ENCODE data around the gene LAMA2.
"Not testable (repeated sequence)": the region's sequence is repeated elsewhere in the genome, so short reads cannot be mapped to it uniquely, and the experiment has no call there.

The LAMA2 gene

GRCh38 chr6:129120856-129121638 lies 238.1 kb downstream of the LAMA2 start:
- no peak for DNase-seq (ENCODE audit: low read depth in 2 of 2)

GRCh38 chr6:129124347-129124746 lies 241.4 kb downstream of the LAMA2 start:
- DNase-seq (ENCODE audit: low read depth in 2 of 2): no peak

- DNase-seq (ENCODE audit: low read depth in 2 of 2): no peak
These were observed 247.2 kb downstream of the LAMA2 start for GRCh38 chr6:129130106-129130505.

- no peak for DNase-seq (ENCODE audit: low read depth in 2 of 2)
These were observed 248.2 kb downstream of the LAMA2 start for GRCh38 chr6:129130959-129131681.

GRCh38 chr6:129133770-129134192 lies 250.8 kb downstream of the LAMA2 start:
- DNase-seq (ENCODE audit: low read depth in 2 of 2): no peak

- no peak for DNase-seq (ENCODE audit: low read depth in 2 of 2)
These were observed 251.6 kb downstream of the LAMA2 start for GRCh38 chr6:129134535-129134934.

GRCh38 chr6:129135451-129135850 lies 252.5 kb downstream of the LAMA2 start:
- no peak for DNase-seq (ENCODE audit: low read depth in 2 of 2)

- no peak for DNase-seq (ENCODE audit: low read depth in 2 of 2)
These were observed 253.8 kb downstream of the LAMA2 start for GRCh38 chr6:129136751-129137150.

- DNase-seq (ENCODE audit: low read depth in 2 of 2): no peak
These were observed 255.9 kb downstream of the LAMA2 start for GRCh38 chr6:129138739-129139405.

- DNase-seq (ENCODE audit: low read depth in 2 of 2): no peak
These were observed 257.6 kb downstream of the LAMA2 start for GRCh38 chr6:129140526-129140925.

- no peak for DNase-seq (ENCODE audit: low read depth in 2 of 2)
These were observed 258.6 kb downstream of the LAMA2 start for GRCh38 chr6:129141499-129141898.

- DNase-seq (ENCODE audit: low read depth in 2 of 2): no peak
These were observed 264.0 kb downstream of the LAMA2 start for GRCh38 chr6:129146902-129147301.

- DNase-seq (ENCODE audit: low read depth in 2 of 2): no peak
These were observed 267.6 kb downstream of the LAMA2 start for GRCh38 chr6:129150507-129150906.

- no peak for DNase-seq (ENCODE audit: low read depth in 2 of 2)
These were observed 270.3 kb downstream of the LAMA2 start for GRCh38 chr6:129153257-129153656.

GRCh38 chr6:129159242-129159641 lies 276.3 kb downstream of the LAMA2 start:
- not testable (repeated sequence) for DNase-seq (ENCODE audit: low read depth in 2 of 2)

GRCh38 chr6:129162605-129163004 lies 279.7 kb downstream of the LAMA2 start:
- DNase-seq (ENCODE audit: low read depth in 2 of 2): no peak

GRCh38 chr6:129163551-129163950 lies 280.6 kb downstream of the LAMA2 start:
- no peak for DNase-seq (ENCODE audit: low read depth in 2 of 2)

- no peak for DNase-seq (ENCODE audit: low read depth in 2 of 2)
These were observed 281.1 kb downstream of the LAMA2 start for GRCh38 chr6:129164032-129164431.

GRCh38 chr6:129172279-129172995 lies 289.5 kb downstream of the LAMA2 start:
- DNase-seq (ENCODE audit: low read depth in 2 of 2): not testable (repeated sequence)

- DNase-seq (ENCODE audit: low read depth in 2 of 2): no peak
These were observed 292.1 kb downstream of the LAMA2 start for GRCh38 chr6:129175066-129175465.

- DNase-seq (ENCODE audit: low read depth in 2 of 2): no peak
These were observed 294.9 kb downstream of the LAMA2 start for GRCh38 chr6:129177801-129178200.

- no peak for DNase-seq (ENCODE audit: low read depth in 2 of 2)
These were observed 296.3 kb downstream of the LAMA2 start for GRCh38 chr6:129179283-129179682.
